ENCODE data around the gene GPR15. TPM values are rescaled to one million over a fixed set of nuclear protein-coding genes. Genes with fewer than 3 reads are reported as not detected.

Gene GPR15
- total RNA-seq, 1 experiment from 2014 or later: not detected

- peaks cover 8% of the 10 kb centered on the region for H3K36me3 ChIP-seq
- H3K4me3 ChIP-seq: no peak overlapping the region
- H3K27me3 ChIP-seq (replicated peaks): no peaks in the 10 kb centered on the region
- no peaks in the 10 kb centered on the region for H3K9me3 ChIP-seq (replicated peaks)
- H3K27ac ChIP-seq: 0 out of 2 replicates have a peak overlapping the region, but pooled peaks have one; percentile 5
- H3K4me1 ChIP-seq (replicated peaks): peaks cover 8% of the 10 kb centered on the region
- peak in 1 of 2 experiments; percentile 69 for DNase-seq (ENCODE audit: low read depth in 1 of 2, low spot score in 2 of 2)
Observed at GRCh38 chr3:98573181-98573728, 41.5 kb downstream of the GPR15 start.

GRCh38 chr3:98574132-98574531, 42.4 kb downstream of the GPR15 start:
- no peak overlapping the region for H3K27ac ChIP-seq
- peaks cover 8% of the 10 kb centered on the region for H3K4me1 ChIP-seq (replicated peaks)
- H3K9me3 ChIP-seq (replicated peaks): no peaks in the 10 kb centered on the region
- no peak for DNase-seq (ENCODE audit: low read depth in 1 of 2, low spot score in 2 of 2)
- H3K4me3 ChIP-seq: no peak overlapping the region
- H3K36me3 ChIP-seq: peaks cover 17% of the 10 kb centered on the region
- H3K27me3 ChIP-seq (replicated peaks): no peaks in the 10 kb centered on the region

- no peak overlapping the region for H3K4me3 ChIP-seq
- no peaks in the 10 kb centered on the region for H3K9me3 ChIP-seq (replicated peaks)
- no peak for DNase-seq (ENCODE audit: low read depth in 1 of 2, low spot score in 2 of 2)
- H3K36me3 ChIP-seq: peaks cover 35% of the 10 kb centered on the region
- H3K27me3 ChIP-seq (replicated peaks): no peaks in the 10 kb centered on the region
- H3K27ac ChIP-seq: no peak overlapping the region
- peaks cover 8% of the 10 kb centered on the region for H3K4me1 ChIP-seq (replicated peaks)
Observed at GRCh38 chr3:98577178-98577895, 45.6 kb downstream of the GPR15 start.

- Histone ChIP-seq H3K9me3 (replicated peaks) (no peaks in the 10 kb centered on the region), H3K27ac (no peak overlapping the region), H3K36me3 (peaks cover 47% of the 10 kb centered on the region), H3K4me3 (no peak overlapping the region), H3K4me1 (replicated peaks) (peaks cover 12% of the 10 kb centered on the region), H3K27me3 (replicated peaks) (no peaks in the 10 kb centered on the region)
- DNase-seq (ENCODE audit: low read depth in 1 of 2, low spot score in 2 of 2): no peak
Observed at GRCh38 chr3:98580401-98581386, 48.9 kb downstream of the GPR15 start.

GRCh38 chr3:98581474-98581873, 49.7 kb downstream of the GPR15 start:
- H3K36me3 ChIP-seq: peaks cover 51% of the 10 kb centered on the region

GRCh38 chr3:98582042-98582441, 50.3 kb downstream of the GPR15 start:
- Histone ChIP-seq H3K27me3 (replicated peaks) (no peaks in the 10 kb centered on the region), H3K27ac (no peak overlapping the region), H3K4me1 (replicated peaks) (peaks cover 12% of the 10 kb centered on the region), H3K4me3 (no peak overlapping the region), H3K36me3 (peaks cover 54% of the 10 kb centered on the region), H3K9me3 (replicated peaks) (no peaks in the 10 kb centered on the region)
- no peak for DNase-seq (ENCODE audit: low read depth in 1 of 2, low spot score in 2 of 2)

More at GRCh38 chr3:98581474-98581873, 49.7 kb downstream of the GPR15 start:
- Histone ChIP-seq H3K9me3 (replicated peaks) (no peaks in the 10 kb centered on the region), H3K4me1 (replicated peaks) (peaks cover 12% of the 10 kb centered on the region), H3K27me3 (replicated peaks) (no peaks in the 10 kb centered on the region), H3K4me3 (no peak overlapping the region), H3K27ac (no peak overlapping the region)
- DNase-seq (ENCODE audit: low read depth in 1 of 2, low spot score in 2 of 2): no peak

GRCh38 chr3:98583766-98584165, 52.0 kb downstream of the GPR15 start:
- Histone ChIP-seq H3K36me3 (peaks cover 44% of the 10 kb centered on the region), H3K9me3 (replicated peaks) (no peaks in the 10 kb centered on the region), H3K27ac (no peak overlapping the region), H3K27me3 (replicated peaks) (no peaks in the 10 kb centered on the region), H3K4me1 (replicated peaks) (peaks cover 25% of the 10 kb centered on the region), H3K4me3 (no peak overlapping the region)
- no peak for DNase-seq (ENCODE audit: low read depth in 1 of 2, low spot score in 2 of 2)

Other genes with a start within 250 kb of the GPR15 start
- not detected in 2 replicates for gene OR5H2, start 249.5 kb upstream of the GPR15 start, total RNA-seq (2014; rRNA removed; shearing (Covaris generic))
- gene OR5K4, start 178.1 kb upstream of the GPR15 start, total RNA-seq (2014; rRNA removed; shearing (Covaris generic)): not detected in 2 replicates
- gene OR5K3, start 141.3 kb upstream of the GPR15 start, total RNA-seq (2014; rRNA removed; shearing (Covaris generic)): not detected in 2 replicates
- not detected in 2 replicates for gene OR5K1, start 68.8 kb upstream of the GPR15 start, total RNA-seq (2014; rRNA removed; shearing (Covaris generic))
- not detected in 2 replicates for gene OR5K2, start 34.3 kb upstream of the GPR15 start, total RNA-seq (2014; rRNA removed; shearing (Covaris generic))
- gene CLDND1, start 9.1 kb upstream of the GPR15 start, total RNA-seq (2014; rRNA removed; shearing (Covaris generic)): 139 and 213 TPM in 2 replicates
- gene CPOX, start 61.6 kb downstream of the GPR15 start, total RNA-seq (2014; rRNA removed; shearing (Covaris generic)): 38.5 and 46.6 TPM in 2 replicates
- not detected in 2 replicates for gene ST3GAL6, start 231.4 kb downstream of the GPR15 start, total RNA-seq (2014; rRNA removed; shearing (Covaris generic))